ENCODE data around the gene RGS19. TPM values are rescaled to one million over a fixed set of nuclear protein-coding genes. Genes with fewer than 3 reads are reported as not detected.

The RGS19 gene
- total RNA-seq, 4 donors from 2014 or later, result 12.9 to 35.7 (median 20.1) TPM

DNA sequence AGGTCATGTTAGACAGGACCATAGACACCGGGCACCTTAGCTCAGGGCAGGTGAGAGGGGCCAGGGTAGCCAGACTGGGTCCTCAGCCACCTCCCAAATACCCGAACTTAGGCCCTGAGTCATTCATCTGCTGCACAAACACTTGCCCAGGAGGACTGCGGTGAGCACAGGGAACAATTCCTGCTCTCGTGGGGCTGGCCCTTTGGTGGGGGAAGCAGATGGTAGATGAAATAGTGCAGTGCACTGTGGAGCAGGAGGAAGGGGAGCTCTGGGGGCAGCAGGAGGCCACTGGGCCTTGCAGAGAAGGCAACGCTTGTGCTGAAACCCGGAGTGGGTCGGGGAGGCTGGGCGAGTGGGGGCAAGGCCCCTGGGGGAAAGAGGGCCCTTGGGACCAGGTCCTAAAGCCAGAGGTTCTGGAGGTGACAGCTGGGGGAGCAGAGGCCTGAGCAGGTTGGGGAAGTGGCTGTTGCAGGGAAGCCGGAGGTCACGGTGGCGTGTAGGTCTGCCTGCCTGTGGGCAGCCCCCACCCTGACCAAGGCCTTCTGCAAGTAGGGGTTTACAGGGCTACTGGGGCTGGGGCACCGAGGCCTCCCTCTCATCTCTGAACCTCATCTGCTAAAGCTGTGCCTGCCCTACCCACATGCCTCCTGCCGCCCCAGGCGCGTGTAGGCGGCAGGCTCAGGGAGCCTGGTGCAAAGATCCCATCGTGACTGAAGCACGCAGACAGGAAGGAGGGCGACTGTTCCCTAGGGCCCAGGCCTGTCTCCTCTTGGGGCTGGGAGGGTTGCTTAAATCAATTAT is 32.7 kb upstream of the RGS19 start:
- H3K9me3 ChIP-seq, result no peaks in the 10 kb centered on the region
- no peaks in the 10 kb centered on the region for H3K36me3 ChIP-seq
- no peak for TF ChIP-seq POLR2A (IDR thresholded peaks at IDR 0.05)
- TF ChIP-seq, protein P1, sequence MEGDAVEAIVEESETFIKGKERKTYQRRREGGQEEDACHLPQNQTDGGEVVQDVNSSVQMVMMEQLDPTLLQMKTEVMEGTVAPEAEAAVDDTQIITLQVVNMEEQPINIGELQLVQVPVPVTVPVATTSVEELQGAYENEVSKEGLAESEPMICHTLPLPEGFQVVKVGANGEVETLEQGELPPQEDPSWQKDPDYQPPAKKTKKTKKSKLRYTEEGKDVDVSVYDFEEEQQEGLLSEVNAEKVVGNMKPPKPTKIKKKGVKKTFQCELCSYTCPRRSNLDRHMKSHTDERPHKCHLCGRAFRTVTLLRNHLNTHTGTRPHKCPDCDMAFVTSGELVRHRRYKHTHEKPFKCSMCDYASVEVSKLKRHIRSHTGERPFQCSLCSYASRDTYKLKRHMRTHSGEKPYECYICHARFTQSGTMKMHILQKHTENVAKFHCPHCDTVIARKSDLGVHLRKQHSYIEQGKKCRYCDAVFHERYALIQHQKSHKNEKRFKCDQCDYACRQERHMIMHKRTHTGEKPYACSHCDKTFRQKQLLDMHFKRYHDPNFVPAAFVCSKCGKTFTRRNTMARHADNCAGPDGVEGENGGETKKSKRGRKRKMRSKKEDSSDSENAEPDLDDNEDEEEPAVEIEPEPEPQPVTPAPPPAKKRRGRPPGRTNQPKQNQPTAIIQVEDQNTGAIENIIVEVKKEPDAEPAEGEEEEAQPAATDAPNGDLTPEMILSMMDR (IDR thresholded peaks at IDR 0.05), result no peak
- TF ChIP-seq EP300 (IDR thresholded peaks at IDR 0.05), result no peak
- H3K4me1 ChIP-seq, result no peaks in the 10 kb centered on the region
- DNase-seq (ENCODE audit: low spot score in 2 of 2), result no peak
- 55 to 68% methylated on average over 15 to 19 of the region's 19 CpGs for WGBS, 2 donors
- H3K27ac ChIP-seq, result no peak overlapping the region
- H3K4me3 ChIP-seq, result no peak overlapping the region
- H3K27me3 ChIP-seq, result no peaks in the 10 kb centered on the region

DNA sequence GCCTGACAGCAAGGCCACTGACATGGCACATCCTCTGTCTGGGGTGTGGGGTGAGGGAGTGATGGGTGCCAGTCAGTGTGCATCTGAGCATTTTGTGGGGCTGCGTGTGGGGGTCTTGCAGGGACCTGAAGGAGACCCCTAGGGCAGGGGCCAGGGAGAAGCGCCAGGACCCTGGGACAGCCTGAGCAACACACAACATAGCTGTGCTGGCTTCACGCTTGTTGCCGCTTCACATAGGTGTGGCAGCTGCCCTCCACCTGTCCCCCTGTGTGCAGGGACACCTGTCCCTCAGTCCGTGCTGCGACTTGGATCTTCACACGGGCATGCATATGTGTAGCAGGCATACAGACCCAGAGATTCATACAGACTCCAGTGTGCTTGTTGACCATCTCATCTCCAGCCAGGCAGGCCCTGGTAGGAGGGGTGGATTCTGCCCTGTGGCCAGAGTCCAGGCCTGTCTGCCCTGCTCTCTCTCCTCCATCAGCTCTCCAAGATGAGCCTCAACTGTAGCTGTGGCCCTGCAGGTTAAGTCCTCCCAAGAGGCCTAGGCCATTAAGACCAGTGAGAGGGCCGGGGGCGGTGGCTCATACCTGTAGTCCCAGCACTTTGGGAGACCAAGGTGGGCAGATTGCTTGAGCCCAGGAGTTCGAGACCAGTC is 31.2 kb upstream of the RGS19 start:
- Histone ChIP-seq H3K4me3 (no peak overlapping the region), H3K4me1 (no peaks in the 10 kb centered on the region), H3K36me3 (no peaks in the 10 kb centered on the region), H3K27me3 (no peaks in the 10 kb centered on the region), H3K27ac (no peak overlapping the region), H3K9me3 (no peaks in the 10 kb centered on the region)
- TF ChIP-seq, protein P1 (IDR thresholded peaks at IDR 0.05), result no peak
- no peak for TF ChIP-seq EP300 (IDR thresholded peaks at IDR 0.05)
- no peak for TF ChIP-seq POLR2A (IDR thresholded peaks at IDR 0.05)
- no peak for DNase-seq (ENCODE audit: low spot score in 2 of 2)
- 90 to 91% methylated on average over 9 to 10 of the region's 10 CpGs for WGBS, 2 donors

DNA sequence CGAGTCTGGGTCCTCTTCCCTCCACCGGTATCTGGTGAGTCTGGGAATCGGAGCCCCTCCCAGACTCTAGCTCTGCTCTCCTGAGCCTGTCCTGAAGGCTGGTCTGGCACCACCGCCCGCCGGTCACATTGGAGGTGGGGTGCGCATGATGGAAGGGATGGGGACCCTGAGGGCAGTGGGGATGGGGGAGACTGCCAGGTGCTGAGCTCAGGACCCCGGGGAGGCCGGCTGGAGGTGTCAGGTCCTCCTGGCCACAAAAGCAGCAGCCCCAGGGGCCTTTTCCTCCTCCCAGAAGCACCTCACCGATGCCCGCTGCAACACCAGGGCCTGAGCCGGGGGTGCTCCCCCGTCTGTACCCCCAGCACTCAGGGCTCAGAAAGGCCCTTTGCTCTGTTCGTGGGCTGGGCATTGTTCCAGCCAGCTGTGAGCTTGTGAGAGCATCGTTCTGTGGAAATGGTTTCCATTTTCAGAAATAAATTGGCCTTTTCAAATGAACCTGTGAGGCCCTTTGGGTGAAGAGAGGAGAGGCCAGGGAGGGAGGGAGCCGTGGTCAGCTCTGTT is 30.6 kb upstream of the RGS19 start:
- Histone ChIP-seq H3K27ac (no peak overlapping the region), H3K9me3 (no peaks in the 10 kb centered on the region), H3K4me3 (no peak overlapping the region), H3K27me3 (peaks cover 0 to 2% of the 10 kb centered on the region in 2 donors), H3K4me1 (no peaks in the 10 kb centered on the region), H3K36me3 (no peaks in the 10 kb centered on the region)
- WGBS, 2 donors, result 55 to 64% methylated on average over 14 to 16 of the region's 16 CpGs
- no peak for DNase-seq (ENCODE audit: low spot score in 2 of 2)
- TF ChIP-seq, protein P1 (IDR thresholded peaks at IDR 0.05), result no peak
- TF ChIP-seq EP300 (IDR thresholded peaks at IDR 0.05), result no peak
- TF ChIP-seq POLR2A (IDR thresholded peaks at IDR 0.05), result no peak

DNA sequence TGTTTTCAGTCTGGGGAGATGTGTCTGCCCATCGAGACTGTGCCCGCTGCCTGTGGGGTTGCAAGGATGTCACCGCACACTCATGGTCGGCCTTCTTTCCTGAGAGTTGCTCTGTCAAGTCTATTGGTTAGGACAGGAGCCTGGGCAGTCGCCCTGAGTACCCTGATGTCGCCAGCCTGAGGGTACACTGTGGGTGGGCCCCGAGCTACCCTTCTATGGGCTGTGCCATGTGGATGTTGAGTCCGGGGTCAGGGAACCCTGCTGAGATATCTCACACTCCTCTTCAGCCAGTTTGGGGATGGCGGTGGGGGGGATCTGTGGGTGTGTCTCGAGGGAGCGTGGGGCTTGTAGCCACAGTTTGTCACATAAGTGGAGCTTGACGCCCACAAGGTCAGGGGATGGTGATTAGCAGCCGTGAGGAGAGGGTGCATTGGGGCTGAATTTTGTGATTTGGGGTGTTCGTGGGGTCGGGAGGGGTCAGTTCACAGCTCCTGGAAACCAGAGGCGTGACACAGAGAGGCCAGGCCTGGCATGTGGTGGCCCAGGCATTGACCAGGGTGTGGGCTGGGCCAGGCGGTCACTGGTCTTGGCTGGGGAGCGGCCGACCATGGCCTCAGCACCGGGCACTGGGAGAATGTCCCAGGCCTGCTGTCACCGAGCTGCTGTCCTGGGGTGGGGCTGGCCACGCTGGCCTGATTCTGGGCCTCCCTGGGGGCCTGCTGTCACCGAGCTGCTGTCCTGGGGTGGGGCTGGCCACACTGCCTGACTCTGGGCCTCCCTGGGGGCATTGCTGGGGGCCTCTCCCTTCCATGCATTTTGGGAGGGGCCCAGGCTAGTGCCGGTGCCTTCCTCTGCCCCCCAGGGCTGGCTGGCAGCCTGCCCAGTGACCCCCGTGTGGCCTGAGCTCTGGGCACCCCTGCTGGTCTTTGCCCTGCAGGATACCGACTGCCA is 29.7 kb upstream of the RGS19 start:
- 74 to 81% methylated on average over 21 to 25 of the region's 26 CpGs for WGBS, 2 donors
- Histone ChIP-seq H3K4me1 (no peaks in the 10 kb centered on the region), H3K4me3 (no peak overlapping the region), H3K27ac (no peak overlapping the region), H3K9me3 (no peaks in the 10 kb centered on the region), H3K36me3 (no peaks in the 10 kb centered on the region), H3K27me3 (peaks cover 0 to 11% of the 10 kb centered on the region in 2 donors)
- TF ChIP-seq, protein P1 (IDR thresholded peaks at IDR 0.05), result no peak
- TF ChIP-seq POLR2A (IDR thresholded peaks at IDR 0.05), result no peak
- no peak for TF ChIP-seq EP300 (IDR thresholded peaks at IDR 0.05)
- no peak for DNase-seq (ENCODE audit: low spot score in 2 of 2)
